ENCODE results near the gene SEMA3A. TPM values are rescaled to one million over a fixed set of nuclear protein-coding genes. Genes with fewer than 3 reads are reported as not detected.

The SEMA3A gene
- total RNA-seq, 1 experiment from 2014 or later, result 14.2 TPM

- ChIA-PET RAD21 (ENCODE audit: low non-redundant PET in 1 of 2, low total read pairs in 2 of 2, uncharacterized antibody in 2 of 2, unreplicated experiment in 2 of 2) (no interaction called here), CTCF (no interaction called here), POLR2A (no interaction called here)
- H3K4me1 ChIP-seq (ENCODE audit: control insufficient read depth in 1 of 2, insufficient read depth in 2 of 2, low read length in 2 of 2), result no peaks in the 10 kb centered on the region
- H2AFZ ChIP-seq (ENCODE audit: low read depth, low read length, poor library complexity, severe bottlenecking), result no peak overlapping the region
- no peak overlapping the region for H3K4me2 ChIP-seq (ENCODE audit: low read length)
- no peak for ATAC-seq
- intact Hi-C loops (cut with micrococcal nuclease), result no loop called here
- H3K27ac ChIP-seq (ENCODE audit: low read depth, low read length), result no peak overlapping the region
- H3K4me3 ChIP-seq (replicated peaks in 1 of 2; ENCODE audit: low read depth in 1 of 2, low read length in 2 of 2), result no peak overlapping the region
- no peaks in the 10 kb centered on the region for H3K27me3 ChIP-seq (ENCODE audit: insufficient read depth, low read length)
- no peaks in the 10 kb centered on the region for H3K79me2 ChIP-seq (ENCODE audit: insufficient read depth, low read length)
- no peaks in the 10 kb centered on the region for H3K36me3 ChIP-seq (ENCODE audit: control insufficient read depth in 1 of 2, insufficient read depth in 2 of 2, low read length in 2 of 2)
- no peaks in the 10 kb centered on the region for H4K20me1 ChIP-seq (ENCODE audit: insufficient read depth)
- no peak for TF ChIP-seq ZBTB33 (IDR thresholded peaks at IDR 0.05; ENCODE audit: extremely low read depth, insufficient replicate concordance, low read length)
- TF ChIP-seq EZH2phosphoT487 (IDR thresholded peaks at IDR 0.05; ENCODE audit: borderline replicate concordance), result no peak
- TF ChIP-seq POLR2A (IDR thresholded peaks at IDR 0.05; ENCODE audit: borderline replicate concordance, extremely low read depth, insufficient read depth, insufficient read length), result no peak
- TF ChIP-seq, protein P1, sequence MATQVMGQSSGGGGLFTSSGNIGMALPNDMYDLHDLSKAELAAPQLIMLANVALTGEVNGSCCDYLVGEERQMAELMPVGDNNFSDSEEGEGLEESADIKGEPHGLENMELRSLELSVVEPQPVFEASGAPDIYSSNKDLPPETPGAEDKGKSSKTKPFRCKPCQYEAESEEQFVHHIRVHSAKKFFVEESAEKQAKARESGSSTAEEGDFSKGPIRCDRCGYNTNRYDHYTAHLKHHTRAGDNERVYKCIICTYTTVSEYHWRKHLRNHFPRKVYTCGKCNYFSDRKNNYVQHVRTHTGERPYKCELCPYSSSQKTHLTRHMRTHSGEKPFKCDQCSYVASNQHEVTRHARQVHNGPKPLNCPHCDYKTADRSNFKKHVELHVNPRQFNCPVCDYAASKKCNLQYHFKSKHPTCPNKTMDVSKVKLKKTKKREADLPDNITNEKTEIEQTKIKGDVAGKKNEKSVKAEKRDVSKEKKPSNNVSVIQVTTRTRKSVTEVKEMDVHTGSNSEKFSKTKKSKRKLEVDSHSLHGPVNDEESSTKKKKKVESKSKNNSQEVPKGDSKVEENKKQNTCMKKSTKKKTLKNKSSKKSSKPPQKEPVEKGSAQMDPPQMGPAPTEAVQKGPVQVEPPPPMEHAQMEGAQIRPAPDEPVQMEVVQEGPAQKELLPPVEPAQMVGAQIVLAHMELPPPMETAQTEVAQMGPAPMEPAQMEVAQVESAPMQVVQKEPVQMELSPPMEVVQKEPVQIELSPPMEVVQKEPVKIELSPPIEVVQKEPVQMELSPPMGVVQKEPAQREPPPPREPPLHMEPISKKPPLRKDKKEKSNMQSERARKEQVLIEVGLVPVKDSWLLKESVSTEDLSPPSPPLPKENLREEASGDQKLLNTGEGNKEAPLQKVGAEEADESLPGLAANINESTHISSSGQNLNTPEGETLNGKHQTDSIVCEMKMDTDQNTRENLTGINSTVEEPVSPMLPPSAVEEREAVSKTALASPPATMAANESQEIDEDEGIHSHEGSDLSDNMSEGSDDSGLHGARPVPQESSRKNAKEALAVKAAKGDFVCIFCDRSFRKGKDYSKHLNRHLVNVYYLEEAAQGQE (IDR thresholded peaks at IDR 0.05; ENCODE audit: low read depth), result no peak
- no peak for TF ChIP-seq ZFX (IDR thresholded peaks at IDR 0.05)
- no peak overlapping the region for H3K9ac ChIP-seq (ENCODE audit: low read length)
- no TSS peak for BruUV-seq (replicated peaks)
- no peaks in the 10 kb centered on the region for H3K9me3 ChIP-seq (ENCODE audit: control insufficient read depth in 1 of 2, insufficient read depth in 1 of 2, low read depth in 1 of 2, low read length in 2 of 2)
- no peak for DNase-seq (ENCODE audit: low read depth, low spot score)
- no peaks in the 10 kb centered on the region for H3K9me2 ChIP-seq (ENCODE audit: insufficient read depth)
Observed at GRCh38 chr7:83952236-83952635, 242.4 kb downstream of the SEMA3A start.
